ENCODE measurements around the gene UBE2H.

- no peak for TF ChIP-seq CTCF (optimal IDR thresholded peaks at IDR 0.05 in 1 of 3, IDR thresholded peaks at IDR 0.05 in 1 of 3, conservative IDR thresholded peaks at IDR 0.05 in 1 of 3; ENCODE audit: extremely low read depth in 1 of 3, insufficient read depth in 2 of 3, low read length in 3 of 3)
- no peak for TF ChIP-seq EZH2 (IDR thresholded peaks at IDR 0.05; ENCODE audit: low read length)
Observed at GRCh38 chr7:129789000-129789399, 163.8 kb downstream of the UBE2H start.
